Bronchial epithelial cell (primary cell): ENCODE data around the gene LIPJ. TPM values are rescaled to one million over a fixed set of nuclear protein-coding genes. Genes with fewer than 3 reads are reported as not detected.

ENCODE experiments used
- DNase-seq: peaks from one replicate; pipeline ENCODE4 v3.0.0-alpha.2; 2010; ENCODE audit warnings: low read depth
- FAIRE-seq: peaks from 2 replicates; lab custom pipeline; 2011; peaks lifted over from hg19 to GRCh38; lab: Jason Lieb, UNC
- H3K27me3 ChIP-seq: 2 replicates; pipeline ENCODE4 v1.5.1; 2011; ENCODE audit warnings: low read length; ENCODE audit not compliant: control insufficient read depth, insufficient read depth
- H3K36me3 ChIP-seq: 2 replicates; pipeline ENCODE4 v1.5.1; 2011; ENCODE audit warnings: low read length; ENCODE audit not compliant: control insufficient read depth, insufficient read depth
- H3K4me3 ChIP-seq: 2 replicates; pipeline ENCODE4 v1.5.1; 2011; ENCODE audit warnings: mild to moderate bottlenecking, low read depth, low read length, control low read depth
- CTCF ChIP-seq: IDR thresholded peaks from 2 replicates; pipeline ENCODE4 v1.5.1; 2011; ENCODE audit warnings: mild to moderate bottlenecking, moderate library complexity, low read length, control low read depth, inconsistent platforms; ENCODE audit not compliant: insufficient read depth, severe bottlenecking
- total RNA-seq: library from RNA; depleted of rRNA; stranded (reverse); fragments of >200 nt; gene quantifications from 2 replicates; pipeline ENCODE4 v1.2.1, GENCODE V29; 2014

LIPJ gene
- total RNA-seq, result not detected in 2 replicates

GRCh38 chr10:88586462-88586861 lies at the start of gene LIPJ:
Gene LIPJ (plus strand): TSS chr10:88586762. CDS start chr10:88590688, 3,926 bp downstream.
- Histone ChIP-seq H3K36me3 (no peaks in the 10 kb centered on the region), H3K27me3 (no peaks in the 10 kb centered on the region), H3K4me3 (no peak within 1 kb of the TSS)
- FAIRE-seq (no peak), DNase-seq (no peak)
- no peak for TF ChIP-seq CTCF

GRCh38 chr10:88537322-88537721 lies 49.2 kb upstream of the LIPJ start:
- no peak for TF ChIP-seq CTCF
- no peak for FAIRE-seq
- no peak for DNase-seq
- no peaks in the 10 kb centered on the region for H3K36me3 ChIP-seq
- H3K4me3 ChIP-seq, result no peak overlapping the region
- no peaks in the 10 kb centered on the region for H3K27me3 ChIP-seq

- TF ChIP-seq CTCF, result no peak
- Histone ChIP-seq H3K27me3 (no peaks in the 10 kb centered on the region), H3K4me3 (no peak overlapping the region), H3K36me3 (no peaks in the 10 kb centered on the region)
- FAIRE-seq (no peak), DNase-seq (no peak)
These were observed 48.5 kb upstream of the LIPJ start for GRCh38 chr10:88538048-88538447.

- Histone ChIP-seq H3K27me3 (no peaks in the 10 kb centered on the region), H3K4me3 (no peak overlapping the region), H3K36me3 (no peaks in the 10 kb centered on the region)
- no peak for TF ChIP-seq CTCF
- FAIRE-seq (no peak), DNase-seq (peak; percentile 56)
These were observed 46.2 kb upstream of the LIPJ start for GRCh38 chr10:88540351-88540750.

- FAIRE-seq (no peak), DNase-seq (peak; percentile 85)
- H3K27me3 ChIP-seq, result no peaks in the 10 kb centered on the region
- no peak overlapping the region for H3K4me3 ChIP-seq
- no peak for TF ChIP-seq CTCF
- H3K36me3 ChIP-seq, result no peaks in the 10 kb centered on the region
These were observed 45.4 kb upstream of the LIPJ start for GRCh38 chr10:88541116-88541626.

- Histone ChIP-seq H3K4me3 (no peak overlapping the region), H3K27me3 (no peaks in the 10 kb centered on the region), H3K36me3 (no peaks in the 10 kb centered on the region)
- no peak for TF ChIP-seq CTCF
- FAIRE-seq (no peak), DNase-seq (no peak)
These were observed 44.0 kb upstream of the LIPJ start for GRCh38 chr10:88542522-88542921.
